SKM-1 treated with dmso at 0.1 percent for 144 hours (cell line): ENCODE results near the gene DDX6.
"Not testable (repeated sequence)": the region's sequence is repeated elsewhere in the genome, so short reads cannot be mapped to it uniquely, and the experiment has no call there.

Experiments
- DNase-seq: peaks from one replicate; lab custom pipeline; 2025; ENCODE audit not compliant: unreplicated experiment; lab: John Stamatoyannopoulos, UW

The DDX6 gene

DNA sequence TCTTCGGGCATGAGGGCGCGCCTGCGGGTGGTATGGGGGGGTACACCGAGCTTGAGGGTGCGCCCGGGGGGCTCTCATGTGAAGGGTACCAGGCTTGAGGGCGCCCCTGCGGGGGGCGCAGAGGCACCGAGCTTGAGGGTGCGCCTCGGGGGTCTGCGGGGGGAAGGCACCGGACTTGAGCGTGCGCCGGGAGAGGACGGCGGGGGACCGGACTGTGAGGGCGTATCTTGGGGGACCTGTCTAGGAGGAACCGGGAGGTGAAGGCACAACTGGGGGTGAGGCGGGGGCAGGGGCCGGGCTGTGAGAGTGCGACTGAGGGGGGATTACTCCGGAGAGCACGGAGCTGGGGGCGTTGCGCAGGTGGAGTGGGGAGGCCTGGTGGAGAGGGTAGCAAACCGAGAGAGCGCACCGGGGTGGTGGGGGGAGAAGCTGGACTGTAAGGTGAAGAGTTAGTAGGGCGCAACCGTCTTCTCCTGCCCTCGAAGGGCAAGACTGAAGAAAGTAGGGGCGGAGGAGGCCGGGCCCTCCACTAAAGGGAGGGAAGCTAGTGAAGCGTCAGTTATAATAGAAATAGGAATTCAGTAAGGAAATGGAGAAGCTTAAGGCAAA is 1.1 kb upstream of the DDX6 start:
- DNase-seq, result no peak

DNA sequence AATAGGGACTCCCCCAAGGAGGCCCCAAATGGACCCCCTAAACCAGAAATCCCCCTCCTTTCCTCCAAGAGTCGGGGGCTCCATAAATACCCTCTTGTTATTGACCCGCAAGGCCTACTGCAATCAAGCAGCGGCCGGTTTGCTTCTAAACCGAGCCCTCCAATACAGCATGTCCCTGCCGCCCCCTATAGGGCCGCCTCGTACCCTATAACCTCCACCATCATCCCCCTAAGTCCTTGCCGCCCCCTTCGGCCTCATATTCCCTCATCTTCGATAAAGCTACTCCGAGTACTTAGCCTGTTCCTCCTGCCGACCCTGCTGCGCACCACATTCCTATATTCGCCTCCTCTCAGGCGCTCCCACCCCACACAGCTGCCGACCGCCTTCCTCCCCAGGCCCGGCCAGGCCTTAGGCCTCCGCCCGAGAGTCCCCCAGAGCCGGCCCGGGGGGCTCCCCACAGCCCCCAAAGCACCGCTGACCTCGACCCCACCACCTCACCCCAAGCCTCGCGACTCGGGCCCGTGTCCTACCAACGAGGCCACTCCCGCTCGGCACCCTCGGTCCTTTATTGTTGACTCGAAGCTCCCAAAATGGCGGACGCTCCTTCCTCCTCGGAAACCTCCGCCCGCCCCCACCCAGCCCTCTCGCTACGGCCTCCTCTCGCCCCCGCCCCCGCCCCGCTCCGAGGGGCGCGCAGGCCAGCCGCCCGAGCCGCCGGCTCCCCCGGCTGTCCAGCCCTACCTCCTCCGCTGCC is 430 bp downstream of the DDX6 start:
- DNase-seq, result peak; percentile 34

DNA sequence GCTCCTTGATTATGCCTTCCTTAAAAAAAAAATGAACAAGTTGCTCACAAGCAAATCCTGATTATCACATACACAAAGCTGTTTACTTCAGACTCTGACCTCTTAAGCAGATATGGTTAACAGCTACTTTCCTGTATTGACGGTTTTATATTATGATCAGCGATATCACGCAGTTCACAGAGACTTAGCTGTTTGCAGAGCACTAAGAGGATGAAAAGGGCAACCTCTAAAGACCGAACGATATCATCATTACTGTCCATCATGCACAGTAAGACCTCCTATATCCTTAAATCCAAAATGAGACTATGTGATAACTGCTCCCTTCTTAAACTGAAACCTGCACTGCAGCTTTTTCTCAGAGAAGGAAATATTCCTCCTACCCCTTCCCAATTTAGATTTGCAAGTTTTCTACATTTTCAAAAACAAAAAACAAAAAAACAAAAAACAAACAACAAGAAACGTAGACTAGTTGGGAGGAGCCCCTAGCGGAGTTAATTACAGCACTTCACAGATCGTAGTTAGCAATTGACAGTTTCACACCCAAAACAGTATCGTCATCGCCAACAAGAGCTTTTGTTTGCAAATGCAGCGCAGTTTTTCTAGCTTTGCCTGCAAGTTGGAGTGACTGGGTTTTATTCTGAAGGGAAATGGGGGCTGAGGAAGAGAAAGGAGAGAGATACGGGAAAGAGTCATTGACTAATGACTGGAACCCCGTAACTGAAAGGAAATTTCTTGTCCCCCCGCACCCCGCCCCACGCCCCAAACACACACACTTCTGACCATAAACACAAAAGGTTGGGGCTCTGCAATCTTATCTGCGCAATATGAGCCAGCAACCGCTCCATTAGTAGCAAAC is 1.2 kb downstream of the DDX6 start:
- no peak for DNase-seq

DNA sequence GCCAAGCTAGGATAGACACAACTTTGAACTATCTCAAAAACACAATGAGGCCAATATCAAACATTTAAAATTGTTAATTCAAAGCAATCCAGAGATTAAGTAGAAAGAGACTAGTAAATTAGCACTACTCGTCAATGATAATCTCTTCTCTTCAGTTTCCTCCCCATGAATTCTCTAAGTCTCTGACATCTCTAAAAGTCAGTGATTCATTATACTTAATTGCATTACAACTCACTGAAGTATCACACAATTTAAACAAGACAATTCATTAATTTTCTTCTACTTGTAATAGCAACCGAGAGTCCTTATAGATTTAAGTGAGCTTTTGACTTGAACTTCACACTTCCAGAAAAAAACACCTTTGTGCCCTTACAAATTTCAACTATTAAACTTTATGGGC is 4.3 kb downstream of the DDX6 start:
- no peak for DNase-seq

DNA sequence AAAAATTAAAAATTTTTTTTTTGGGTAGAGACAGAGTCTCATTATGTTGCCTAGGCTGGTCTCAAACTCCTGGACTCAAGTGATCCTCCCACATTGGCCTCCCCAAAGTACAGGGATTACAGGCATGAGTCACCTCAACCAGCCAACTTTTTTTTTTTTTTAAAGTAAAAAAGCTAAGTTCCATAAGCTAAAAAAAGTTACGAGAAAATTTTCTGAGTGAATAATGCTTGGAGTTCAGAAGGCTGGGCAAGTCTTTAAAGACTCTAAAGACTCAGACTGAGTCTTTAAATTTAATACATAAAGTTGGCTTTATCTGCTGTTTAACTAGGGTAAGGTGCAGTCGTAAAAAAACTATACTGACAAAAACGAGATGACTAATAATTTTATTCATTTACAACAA is 5.6 kb downstream of the DDX6 start:
- no peak for DNase-seq

DNA sequence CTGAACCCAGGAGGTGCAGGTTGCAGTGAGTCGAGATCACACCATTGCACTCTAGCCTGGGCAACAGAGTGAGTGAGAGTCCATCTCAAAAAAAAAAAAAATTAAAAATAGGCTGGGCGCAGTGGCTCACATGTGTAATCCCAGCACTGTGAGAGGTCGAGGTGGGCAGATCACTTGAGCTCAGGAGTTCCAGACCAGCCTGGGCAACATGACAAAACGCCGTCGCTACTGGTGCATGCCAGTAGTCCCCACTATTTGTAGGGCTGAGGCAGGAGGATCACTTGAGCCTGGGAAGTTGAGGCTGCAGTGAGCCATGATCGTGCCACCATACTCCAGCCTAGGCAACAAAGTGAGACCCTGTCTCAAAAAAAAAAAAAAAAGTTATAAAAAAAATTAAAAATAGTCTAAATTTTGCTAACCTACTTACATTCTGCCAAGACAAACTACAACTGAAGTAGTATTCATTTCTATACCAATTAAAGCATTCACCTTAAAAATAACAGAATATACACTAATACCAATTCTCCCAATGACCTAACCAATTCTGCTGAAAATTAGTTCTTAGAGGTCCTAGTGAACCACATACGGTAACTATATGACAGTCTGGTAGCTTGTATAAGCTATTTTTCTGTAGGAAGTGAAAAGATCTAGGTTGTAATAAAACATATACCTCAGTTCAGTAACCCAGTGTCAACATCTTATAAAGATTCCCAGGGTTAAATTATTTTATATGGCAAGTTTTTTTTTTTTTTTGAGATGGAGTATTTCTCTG is 7.1 kb downstream of the DDX6 start:
- no peak for DNase-seq

DNA sequence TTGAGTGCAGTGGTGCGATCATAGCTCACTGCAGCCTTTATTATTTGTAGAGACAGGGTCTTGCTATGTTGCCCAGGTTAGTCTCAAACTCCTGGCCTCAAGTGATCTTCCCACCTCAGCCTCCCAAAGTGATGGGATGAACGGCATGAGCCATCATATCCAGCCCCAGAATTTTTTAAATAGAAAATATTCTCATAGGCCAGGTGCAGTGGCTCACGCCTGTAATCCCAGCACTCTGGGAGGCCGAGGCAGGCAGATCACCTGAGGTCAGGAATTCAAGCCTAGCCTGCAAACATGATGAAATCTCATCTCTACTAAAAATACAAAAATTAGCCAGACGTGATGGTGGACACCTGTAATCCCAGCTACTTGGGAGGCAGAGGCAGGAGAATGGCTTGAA is 7.6 kb downstream of the DDX6 start:
- not testable (repeated sequence) for DNase-seq

DNA sequence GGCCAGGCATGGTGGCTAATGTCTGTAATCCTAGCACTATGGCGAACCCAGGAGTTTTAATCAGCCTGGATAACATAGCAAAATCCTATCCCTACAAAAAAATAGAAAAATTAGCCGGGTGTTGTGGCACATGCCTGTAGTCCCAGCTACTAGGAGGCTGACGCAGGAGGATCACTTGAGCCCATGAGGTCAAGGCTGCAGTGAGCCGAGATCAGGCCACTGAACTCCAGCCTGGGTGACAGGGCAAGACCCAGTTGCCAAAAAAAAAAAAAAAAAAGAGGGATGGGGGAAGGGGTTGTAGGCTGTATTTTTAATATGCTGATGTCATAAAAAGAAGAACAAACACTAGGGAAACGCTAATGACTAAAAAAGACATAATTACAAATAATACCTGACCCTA is 12.1 kb downstream of the DDX6 start:
- DNase-seq, result no peak

DNA sequence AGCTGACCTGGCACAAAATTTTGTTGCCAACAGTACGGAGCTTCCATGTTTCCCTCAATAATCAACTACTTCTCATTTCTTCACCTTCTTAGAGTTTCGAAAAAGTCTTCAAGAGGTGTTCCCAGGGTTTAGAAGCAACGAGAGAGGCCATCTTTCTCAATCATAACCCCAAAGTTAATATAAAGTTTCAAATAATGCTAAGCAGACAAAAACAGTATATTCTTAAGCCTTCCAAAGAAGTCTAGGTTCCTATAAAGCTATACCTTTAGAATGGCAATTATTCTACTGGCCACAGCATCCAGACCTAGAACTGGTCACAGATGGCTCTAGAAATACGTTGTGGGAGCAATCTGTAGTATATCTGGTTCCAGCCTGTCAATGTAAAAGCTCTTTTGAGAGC is 16.9 kb downstream of the DDX6 start:
- DNase-seq, result no peak

DNA sequence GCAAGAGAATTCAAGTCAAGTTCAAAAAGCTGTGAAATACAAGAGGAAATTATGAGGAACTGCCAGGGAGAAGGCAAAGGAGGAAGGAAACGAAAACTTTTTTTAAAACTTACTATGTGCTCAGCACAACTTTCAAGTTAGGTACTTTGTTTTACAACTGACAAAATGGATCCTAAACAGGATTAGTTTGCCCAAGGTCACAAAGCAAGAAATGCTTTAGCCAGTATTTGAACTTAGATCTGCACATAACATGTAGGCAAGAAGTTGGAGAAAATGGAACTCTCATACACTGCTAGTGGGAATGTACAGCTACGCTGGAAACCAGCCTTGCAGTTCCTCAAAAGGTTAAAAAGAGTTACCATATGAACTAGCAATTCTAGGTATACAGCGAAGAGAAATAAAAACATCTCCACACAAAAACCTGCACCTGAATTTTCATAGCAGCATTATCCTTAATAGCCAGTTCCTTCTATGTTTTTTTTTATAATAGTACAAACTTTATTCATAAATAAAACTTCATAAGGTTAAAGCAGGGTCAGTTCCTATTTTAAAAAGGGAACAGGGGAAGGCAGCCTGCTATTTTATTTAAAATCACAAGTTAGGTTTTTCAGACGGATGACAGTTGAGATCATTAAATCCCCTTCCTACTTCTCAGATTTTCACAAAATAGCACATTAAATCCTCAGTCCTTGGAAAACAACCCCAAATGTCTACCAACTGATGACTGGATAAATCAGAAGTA is 19.2 kb downstream of the DDX6 start:
- peak; percentile 76 for DNase-seq

DNA sequence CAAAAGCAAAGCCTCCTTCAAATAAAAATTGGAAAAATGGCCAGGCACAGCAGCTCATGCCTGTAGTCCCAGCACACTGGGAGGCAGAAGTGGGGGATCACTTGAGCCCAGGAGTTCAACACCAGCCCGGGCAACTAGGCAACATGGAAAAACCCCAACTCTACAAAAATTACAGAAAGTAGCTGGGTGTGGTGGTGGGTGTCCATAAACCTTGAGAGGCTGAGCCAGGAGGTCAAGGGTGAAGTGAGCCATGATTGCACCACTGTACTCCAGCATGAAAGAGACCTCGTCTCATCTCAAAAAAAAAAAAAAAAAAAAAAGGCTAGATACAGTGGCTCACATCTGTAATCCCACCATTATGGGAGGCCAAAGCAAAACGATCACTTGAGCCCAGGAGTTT is 22.3 kb downstream of the DDX6 start:
- no peak for DNase-seq

DNA sequence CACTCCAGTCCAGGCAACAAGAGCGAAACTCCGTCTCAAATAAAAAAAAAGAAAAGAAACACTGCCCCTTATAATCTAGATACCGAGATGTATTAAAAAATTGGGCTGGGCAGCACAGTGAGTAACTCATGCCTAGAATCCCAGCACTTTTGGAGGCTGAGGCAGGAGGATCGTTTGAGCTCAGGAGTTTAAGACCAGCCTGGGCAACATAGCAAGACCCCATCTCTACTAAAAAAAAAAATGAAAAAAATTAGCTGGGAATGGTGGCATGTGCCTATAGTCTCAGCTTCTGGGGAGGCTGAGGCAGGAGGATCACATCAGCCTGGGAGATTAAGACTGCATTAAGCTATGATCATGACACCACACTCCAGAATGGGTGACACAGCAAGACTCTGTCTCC is 24.9 kb downstream of the DDX6 start:
- DNase-seq, result no peak

DNA sequence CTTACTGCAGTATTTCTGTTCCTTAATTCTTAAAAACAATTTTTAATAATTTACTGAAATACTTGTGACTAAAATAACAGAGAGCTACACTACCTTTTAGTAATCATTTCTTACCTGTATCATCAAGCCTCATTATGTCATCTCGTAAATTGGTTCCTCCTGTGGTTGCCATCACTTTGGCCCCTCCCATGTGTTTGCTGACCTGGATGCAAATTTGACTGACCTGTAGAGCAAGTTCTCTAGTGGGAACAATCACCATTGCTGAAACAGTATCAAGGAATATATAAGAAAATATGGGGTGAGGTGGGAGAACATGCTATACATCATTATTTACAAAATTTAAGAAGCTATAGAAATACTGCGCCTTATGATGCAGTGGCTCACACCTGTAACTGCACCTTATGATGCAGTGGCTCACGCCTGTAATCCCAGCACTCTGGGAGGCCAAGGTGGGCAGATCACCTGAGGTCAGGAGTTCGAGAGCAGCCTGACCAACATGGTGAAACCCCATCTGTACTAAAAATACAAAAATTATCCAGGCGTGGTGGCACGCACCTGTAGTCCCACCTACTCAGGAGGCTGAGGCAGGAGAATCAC is 25.8 kb downstream of the DDX6 start:
- DNase-seq, result not testable (repeated sequence)

DNA sequence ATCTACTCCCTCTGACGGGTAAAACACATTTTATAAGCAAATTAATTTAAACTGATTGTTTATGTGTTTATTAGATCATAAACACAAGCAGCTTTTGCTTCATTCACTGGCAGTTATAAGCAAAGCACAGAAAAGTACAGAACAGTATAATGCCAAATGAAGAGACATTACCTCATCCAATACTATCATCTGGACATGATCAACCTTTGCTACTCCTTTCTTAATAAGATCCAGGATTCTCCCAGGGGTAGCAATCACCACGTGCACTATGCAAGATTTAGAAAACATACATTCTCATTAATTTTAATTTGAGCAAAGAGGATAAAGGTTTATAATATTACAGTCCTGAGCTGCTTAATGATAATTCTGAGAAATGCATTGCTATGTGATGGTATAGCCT is 27.9 kb downstream of the DDX6 start:
- DNase-seq, result no peak

DNA sequence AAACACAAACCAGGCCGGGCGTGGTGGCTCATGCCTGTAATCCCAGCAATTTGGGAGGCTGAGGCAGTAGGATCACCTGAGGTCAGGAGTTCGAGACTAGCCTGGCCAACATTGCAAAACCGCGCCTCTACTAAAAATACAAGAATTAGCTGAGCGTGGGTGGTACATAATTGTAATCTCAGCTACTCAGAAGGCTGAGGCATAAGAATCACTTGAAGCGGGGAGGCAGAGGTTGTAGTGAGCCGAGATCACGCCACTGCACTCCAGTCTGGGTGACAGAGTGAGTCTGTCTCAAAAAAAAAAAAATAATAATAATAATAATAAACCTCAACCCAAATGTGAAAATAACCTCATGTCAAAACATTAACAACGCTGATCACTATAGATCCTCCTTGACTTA is 29.0 kb downstream of the DDX6 start:
- not testable (repeated sequence) for DNase-seq

DNA sequence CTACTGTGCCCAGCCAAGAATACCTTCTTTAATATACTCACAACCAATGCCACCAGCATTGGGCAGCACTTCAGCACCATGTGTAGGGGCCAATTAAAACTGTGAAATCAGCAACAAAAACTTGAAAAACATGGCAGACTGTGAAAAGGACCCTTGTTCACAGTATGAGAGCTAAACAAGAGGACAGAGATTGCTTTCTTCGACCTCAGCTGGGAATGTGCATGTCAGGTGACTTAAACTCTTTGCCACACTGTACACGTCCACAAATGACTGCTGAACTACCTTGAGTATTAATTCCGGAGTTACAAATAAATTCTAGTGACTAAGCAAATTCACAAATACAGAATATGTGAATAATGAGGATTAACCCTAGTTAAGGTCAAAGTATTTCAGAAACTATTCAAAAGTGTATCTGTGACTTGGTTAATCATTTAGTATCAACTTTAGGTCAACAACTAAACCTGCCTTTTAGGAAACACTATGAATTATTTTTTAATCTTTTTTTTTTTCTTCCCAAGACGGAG is 33.0 kb downstream of the DDX6 start:
- DNase-seq, result no peak

DNA sequence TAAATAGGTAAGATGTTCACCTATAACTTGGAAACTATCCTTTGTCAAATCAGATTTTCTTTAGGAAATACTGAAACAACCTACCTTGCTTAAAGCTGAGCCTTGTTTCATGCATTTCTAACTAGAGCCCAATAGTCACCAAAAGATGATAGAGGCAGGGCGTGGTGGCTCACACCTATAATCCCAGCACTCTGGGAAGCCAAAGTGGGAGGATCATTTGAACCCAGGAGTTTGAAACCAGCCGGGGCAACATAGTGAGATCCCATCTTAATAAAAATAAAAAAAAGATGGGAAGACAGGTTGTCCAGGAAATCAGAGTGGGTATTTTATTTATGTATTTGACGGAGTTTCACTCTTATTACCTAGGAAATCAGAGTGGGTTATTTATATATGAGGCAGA is 38.3 kb downstream of the DDX6 start:
- DNase-seq, result no peak

DNA sequence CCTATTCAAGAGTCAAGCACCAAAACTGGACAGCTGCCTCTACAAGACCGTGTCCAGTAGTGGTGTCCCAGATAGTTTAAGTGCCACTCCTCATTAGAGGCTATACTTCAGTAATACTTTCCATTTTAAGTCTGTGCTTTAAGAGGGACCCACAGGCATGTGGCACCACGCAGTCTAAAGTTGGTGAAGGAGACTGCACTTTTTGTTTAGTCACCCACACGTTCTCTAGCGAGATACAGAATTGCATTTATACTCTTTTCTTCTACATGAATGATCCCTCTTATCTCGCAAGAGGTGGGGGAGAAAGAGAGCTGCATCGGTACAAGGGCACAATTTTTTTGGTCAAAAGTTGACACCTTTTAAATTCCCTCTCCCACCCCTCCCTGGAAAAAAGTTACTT is 41.5 kb downstream of the DDX6 start:
- no peak for DNase-seq

DNA sequence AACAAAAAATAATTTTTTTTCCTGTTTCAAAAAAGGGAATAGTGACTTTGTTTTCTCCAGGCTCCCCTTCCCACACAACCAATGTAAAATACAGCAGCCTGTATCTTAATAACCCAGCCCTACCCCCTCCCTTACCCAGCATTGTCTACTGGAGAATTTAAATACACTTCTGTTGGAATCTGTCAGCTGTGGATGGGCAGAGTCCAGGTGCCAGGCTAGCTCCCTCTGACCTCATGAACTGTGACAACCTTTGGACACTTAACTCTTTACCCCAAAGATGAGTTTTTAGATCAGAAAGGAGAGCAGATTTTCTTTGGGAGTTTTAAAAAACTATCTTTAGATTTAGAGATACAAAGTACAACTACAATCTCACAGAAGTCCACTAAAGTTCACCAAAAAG is 42.9 kb downstream of the DDX6 start:
- no peak for DNase-seq

DNA sequence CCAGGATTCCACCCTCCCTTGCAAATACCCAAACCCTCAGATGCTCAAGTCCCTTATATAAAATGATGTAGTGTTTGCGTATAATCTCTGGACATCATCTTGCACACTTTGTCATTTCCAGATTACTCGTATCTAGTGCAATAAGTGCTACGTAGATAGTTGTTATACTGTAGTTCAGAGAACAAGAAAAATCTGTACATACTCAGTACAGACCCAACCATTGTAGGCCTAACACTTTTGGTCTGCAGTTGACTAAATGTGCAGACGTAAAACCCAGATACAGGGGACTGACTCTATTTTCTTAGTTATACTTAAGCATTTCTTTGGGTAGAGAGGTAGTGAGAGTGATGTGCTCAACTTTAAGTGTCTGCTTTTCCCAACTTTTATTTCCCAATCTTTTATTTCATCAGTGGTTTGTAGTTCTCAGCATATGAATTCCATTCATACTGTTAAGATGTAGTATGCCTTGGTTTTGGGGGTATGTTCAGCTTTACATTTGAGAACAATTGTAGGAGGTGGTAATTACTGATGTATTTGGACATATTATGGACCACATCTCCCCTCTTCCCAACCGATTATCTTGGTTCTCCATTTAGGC is 43.9 kb downstream of the DDX6 start:
- no peak for DNase-seq
